ENCODE measurements around the gene FBP2. TPM values are rescaled to one million over a fixed set of nuclear protein-coding genes. Genes with fewer than 3 reads are reported as not detected.

The FBP2 gene
- total RNA-seq, 4 donors from 2014 or later, result 12.1 to 56.5 (median 41.5) TPM

- in situ Hi-C loops (cut with MboI; ENCODE audit: low sequenced_read_pairs in 4 of 4), result no loop called here
- no peak for ATAC-seq
- Histone ChIP-seq H3K27me3 (no peaks in the 10 kb centered on the region), H3K27ac (no peak overlapping the region), H3K9me3 (no peaks in the 10 kb centered on the region), H3K36me3 (no peaks in the 10 kb centered on the region), H3K4me1 (no peaks in the 10 kb centered on the region), H3K4me3 (no peak overlapping the region)
- no peak for TF ChIP-seq CTCF (IDR thresholded peaks at IDR 0.05 in 4 of 5, conservative IDR thresholded peaks at IDR 0.05 in 1 of 5)
- no peak for TF ChIP-seq POLR2A (IDR thresholded peaks at IDR 0.05)
- intact Hi-C loops (cut with DNase I; ENCODE audit: low total_unique reads), result no loop called here
- DNase-seq, result no peak
Measured at GRCh38 chr9:94623253-94623652, 29.6 kb upstream of the FBP2 start.

- Histone ChIP-seq H3K9me3 (no peaks in the 10 kb centered on the region), H3K27ac (no peak overlapping the region), H3K27me3 (no peaks in the 10 kb centered on the region), H3K36me3 (no peaks in the 10 kb centered on the region), H3K4me3 (no peak overlapping the region), H3K4me1 (no peaks in the 10 kb centered on the region)
- in situ Hi-C loops (cut with MboI; ENCODE audit: low sequenced_read_pairs in 4 of 4), result no loop called here
- DNase-seq (no peak), ATAC-seq (no peak)
- TF ChIP-seq POLR2A (IDR thresholded peaks at IDR 0.05), result no peak
- TF ChIP-seq CTCF (IDR thresholded peaks at IDR 0.05 in 4 of 5, conservative IDR thresholded peaks at IDR 0.05 in 1 of 5), result no peak
- intact Hi-C loops (cut with DNase I; ENCODE audit: low total_unique reads), result no loop called here
Measured at GRCh38 chr9:94622087-94622800, 28.6 kb upstream of the FBP2 start.

- intact Hi-C loops (cut with DNase I; ENCODE audit: low total_unique reads) (no loop called here), in situ Hi-C loops (cut with MboI; ENCODE audit: low sequenced_read_pairs in 4 of 4) (no loop called here)
- DNase-seq, result no peak
- H3K4me3 ChIP-seq, result no peak overlapping the region
- no peaks in the 10 kb centered on the region for H3K4me1 ChIP-seq
- H3K27me3 ChIP-seq, result no peaks in the 10 kb centered on the region
- H3K9me3 ChIP-seq, result no peaks in the 10 kb centered on the region
- H3K36me3 ChIP-seq, result no peaks in the 10 kb centered on the region
- no peak overlapping the region for H3K27ac ChIP-seq
- no peak for TF ChIP-seq POLR2A (IDR thresholded peaks at IDR 0.05)
- TF ChIP-seq CTCF (IDR thresholded peaks at IDR 0.05 in 4 of 5, conservative IDR thresholded peaks at IDR 0.05 in 1 of 5), result no peak
- ATAC-seq, result no peak
Measured at GRCh38 chr9:94619026-94619425, 25.4 kb upstream of the FBP2 start.

GRCh38 chr9:94613003-94613402 is 19.4 kb upstream of the FBP2 start:
- DNase-seq (no peak), ATAC-seq (no peak)
- intact Hi-C loops (cut with DNase I; ENCODE audit: low total_unique reads), result no loop called here
- Histone ChIP-seq H3K9me3 (no peaks in the 10 kb centered on the region), H3K4me3 (no peak overlapping the region), H3K4me1 (no peaks in the 10 kb centered on the region), H3K27ac (no peak overlapping the region), H3K27me3 (no peaks in the 10 kb centered on the region), H3K36me3 (no peaks in the 10 kb centered on the region)
- no peak for TF ChIP-seq CTCF (IDR thresholded peaks at IDR 0.05 in 4 of 5, conservative IDR thresholded peaks at IDR 0.05 in 1 of 5)
- no peak for TF ChIP-seq POLR2A (IDR thresholded peaks at IDR 0.05)
- in situ Hi-C loops (cut with MboI; ENCODE audit: low sequenced_read_pairs in 4 of 4), result no loop called here

GRCh38 chr9:94612071-94612470 is 18.4 kb upstream of the FBP2 start:
- in situ Hi-C loops (cut with MboI; ENCODE audit: low sequenced_read_pairs in 4 of 4), result no loop called here

More at GRCh38 chr9:94612071-94612470, 18.4 kb upstream of the FBP2 start:
- no peak for TF ChIP-seq POLR2A (IDR thresholded peaks at IDR 0.05)
- TF ChIP-seq CTCF (IDR thresholded peaks at IDR 0.05 in 4 of 5, conservative IDR thresholded peaks at IDR 0.05 in 1 of 5), result no peak
- no peak overlapping the region for H3K27ac ChIP-seq
- H3K9me3 ChIP-seq, result no peaks in the 10 kb centered on the region
- no peaks in the 10 kb centered on the region for H3K4me1 ChIP-seq
- H3K27me3 ChIP-seq, result no peaks in the 10 kb centered on the region
- H3K4me3 ChIP-seq, result no peak overlapping the region
- H3K36me3 ChIP-seq, result no peaks in the 10 kb centered on the region
- DNase-seq, result no peak
- no peak for ATAC-seq
- intact Hi-C loops (cut with DNase I; ENCODE audit: low total_unique reads), result no loop called here
